NCI-H2171 treated with DMSO at 0.1 percent for 48 hours (cell line): Measurements from ENCODE around the gene ZIK1.

ENCODE experiments used
- DNase-seq: peaks from one replicate; lab custom pipeline; 2025; lab: John Stamatoyannopoulos, UW

ZIK1 gene

DNA sequence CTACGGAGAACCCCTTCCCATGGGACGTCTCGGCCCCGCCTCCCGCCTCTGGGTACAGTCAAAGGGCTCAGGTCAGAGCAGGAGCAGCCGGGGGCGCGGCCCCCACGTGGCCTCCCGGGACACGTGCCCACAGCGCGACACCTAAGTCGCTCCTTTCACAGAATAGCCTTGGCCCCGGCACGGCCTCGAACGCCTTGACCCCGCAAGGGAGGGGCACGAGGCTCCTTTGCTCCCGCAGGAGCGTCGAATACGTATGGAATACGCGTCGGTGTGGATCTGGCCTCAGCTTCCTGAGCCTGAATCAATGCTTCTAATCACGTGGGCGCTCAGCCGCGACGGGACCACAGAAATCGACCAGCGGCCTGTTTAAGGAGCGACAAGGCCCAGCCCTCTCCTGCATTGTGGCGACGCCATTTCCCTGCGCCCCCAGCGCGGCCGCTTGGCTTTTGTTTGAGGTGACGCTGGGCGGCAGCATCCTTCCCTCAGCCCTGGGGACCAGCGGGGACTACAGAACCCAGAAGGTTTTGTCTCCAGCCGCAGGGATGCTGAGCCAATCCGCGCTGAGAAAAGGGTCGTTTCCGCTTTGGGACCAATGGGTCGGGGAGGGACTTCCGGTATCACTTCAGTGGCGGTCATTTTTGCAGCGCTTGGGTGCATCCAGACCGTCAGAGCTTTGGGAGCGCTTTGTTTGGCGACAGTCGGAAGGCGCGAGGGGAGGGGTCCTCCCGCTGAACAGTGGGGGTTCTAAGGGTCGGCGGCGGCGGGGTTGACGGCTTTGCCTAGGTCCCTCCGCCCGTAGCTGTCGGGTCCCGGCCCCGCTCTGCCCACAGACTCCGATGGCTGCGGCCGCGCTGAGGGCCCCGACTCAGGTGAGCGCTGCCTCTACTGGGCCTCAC lies at the start of gene ZIK1:
Gene ZIK1 (plus strand): TSS at position 625 of the 896 bp plus-strand sequence. CDS start 212 bp downstream, at position 837.
- DNase-seq = peak; percentile 95

- DNase-seq = no peak
Measured at GRCh38 chr19:57537953-57538547, 45.9 kb upstream of the ZIK1 start.

DNA sequence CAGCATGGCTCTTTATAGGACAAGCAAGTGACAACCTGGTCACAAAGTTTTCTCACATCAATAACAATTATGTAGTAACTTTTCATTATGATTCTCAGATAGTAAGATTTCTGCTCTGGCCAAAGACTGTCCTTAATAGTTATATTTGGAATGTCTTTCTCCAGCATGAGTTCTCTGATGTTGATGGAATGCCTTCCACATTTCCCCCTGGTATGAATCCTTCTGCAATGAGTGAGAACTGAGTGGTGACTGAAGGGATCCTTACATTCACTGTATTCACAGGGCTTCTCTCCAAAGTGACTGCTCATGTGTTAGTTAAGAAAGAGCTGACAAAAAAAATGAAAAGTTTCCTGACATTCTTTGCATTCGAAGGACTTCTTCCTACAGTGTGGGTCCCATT lies 37.4 kb upstream of the ZIK1 start:
- DNase-seq = no peak

GRCh38 chr19:57552432-57552831 lies 31.5 kb upstream of the ZIK1 start:
- no peak for DNase-seq

GRCh38 chr19:57557659-57558058 lies 26.3 kb upstream of the ZIK1 start:
- DNase-seq = no peak

- DNase-seq = no peak
Measured at GRCh38 chr19:57558525-57558924, 25.4 kb upstream of the ZIK1 start.

DNA sequence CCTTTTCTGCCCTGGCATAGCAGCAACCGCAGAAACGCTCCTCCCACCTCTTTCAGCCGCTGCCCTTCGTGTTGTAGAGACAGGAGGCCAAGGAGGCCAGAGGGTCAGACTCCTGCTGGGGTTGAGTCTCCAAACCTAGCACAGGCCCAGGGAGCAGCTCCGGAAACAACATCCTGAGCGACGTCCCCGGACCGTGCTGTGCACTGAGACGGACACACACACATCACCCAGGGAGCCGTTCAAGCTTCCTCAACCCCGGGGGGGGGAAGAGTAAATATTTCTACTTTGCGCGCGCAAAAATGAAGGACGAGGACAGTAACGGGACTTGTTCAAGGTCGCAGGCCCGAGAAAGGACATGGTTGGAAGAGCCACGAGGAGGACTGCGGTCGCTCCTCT lies 24.9 kb upstream of the ZIK1 start:
- peak; percentile 3 for DNase-seq

- DNase-seq = peak; percentile 86
Measured at GRCh38 chr19:57559404-57560025, 24.4 kb upstream of the ZIK1 start, which contains the start of gene ZNF550. ZNF550 (minus strand) TSS chr19:57559863; CDS start chr19:57559682, 181 bp downstream.

DNA sequence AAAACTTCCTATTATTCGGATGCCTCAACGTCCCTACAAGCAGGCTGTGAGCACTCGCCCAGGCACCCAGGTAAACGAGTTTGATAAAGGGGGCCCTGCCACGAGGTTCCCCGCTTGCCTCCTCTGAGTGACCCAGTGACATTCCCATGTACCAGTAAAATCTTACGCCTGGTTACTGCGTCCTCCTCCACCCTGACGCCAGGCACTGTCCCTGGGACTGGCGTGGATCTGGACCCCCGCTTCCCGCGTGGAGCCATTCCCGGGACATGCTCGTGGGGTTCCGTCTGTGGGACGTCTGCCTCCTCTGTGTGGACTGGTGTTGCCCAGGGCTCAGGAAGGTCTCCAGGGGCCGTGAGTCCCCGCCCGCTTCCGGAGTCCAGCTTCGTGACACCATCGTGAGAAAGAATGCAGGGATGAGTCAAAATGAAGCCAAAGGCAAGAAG lies 23.9 kb upstream of the ZIK1 start:
- no peak for DNase-seq

DNA sequence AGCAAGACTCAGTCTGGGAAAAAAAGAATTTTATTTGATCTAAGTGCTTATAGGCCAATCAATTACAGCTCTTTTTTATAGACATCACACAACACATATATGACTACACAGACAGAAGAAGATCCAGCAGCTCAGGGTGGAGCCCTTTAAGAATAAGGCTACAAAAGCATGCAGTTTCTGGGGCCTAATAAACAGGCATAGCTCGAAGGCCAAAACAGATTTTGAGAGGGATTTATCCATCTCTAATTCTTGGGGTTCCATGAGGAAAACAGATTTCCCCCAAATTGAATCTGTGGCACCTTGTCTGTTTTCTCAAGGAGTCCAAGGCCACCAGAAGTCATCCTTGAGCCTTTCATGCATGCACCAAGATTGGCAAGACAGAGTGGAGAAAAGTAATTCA lies 20.4 kb upstream of the ZIK1 start:
- no peak for DNase-seq

DNA sequence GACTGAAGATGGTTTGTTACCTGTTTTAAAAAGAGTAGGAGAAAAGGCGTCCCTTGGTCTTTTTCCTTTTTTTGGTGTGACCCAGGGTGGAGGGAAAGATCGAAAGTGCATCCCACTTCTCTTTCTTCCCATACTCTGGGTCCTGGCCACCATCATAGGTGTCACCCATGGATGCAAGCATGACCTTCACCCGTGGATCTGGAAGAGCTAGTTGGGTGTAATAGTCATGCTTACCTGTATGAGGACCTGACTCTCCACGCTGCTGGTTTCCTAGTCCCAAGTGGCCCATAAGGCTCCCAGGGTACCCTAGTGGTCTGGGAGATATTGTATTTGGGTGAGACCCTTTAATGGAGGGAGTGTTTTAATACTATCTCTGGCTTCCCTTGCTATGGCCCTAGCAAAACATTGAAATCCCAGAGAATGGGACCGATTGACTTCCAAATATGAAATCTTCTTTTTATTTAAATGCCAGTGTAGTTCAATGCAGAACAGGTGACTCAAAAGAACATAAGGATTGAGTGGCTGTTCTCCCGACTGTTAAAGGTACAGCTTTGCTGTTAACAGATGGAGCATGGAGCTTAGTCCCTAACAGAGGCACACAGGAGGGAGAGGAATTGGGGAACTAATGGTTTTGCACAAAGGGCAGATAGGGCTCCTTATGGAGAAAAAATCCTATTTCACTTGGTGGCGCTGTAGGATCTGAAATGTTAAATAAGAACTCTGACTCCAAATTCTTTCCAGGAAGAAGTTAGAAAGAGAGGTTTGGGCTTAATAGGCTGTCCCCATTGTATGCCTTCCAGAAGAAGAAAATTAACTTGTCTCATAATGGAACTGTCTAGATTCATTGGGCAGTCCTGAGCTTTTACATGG lies 17.3 kb upstream of the ZIK1 start:
- no peak for DNase-seq

GRCh38 chr19:57570707-57571106 lies 13.2 kb upstream of the ZIK1 start:
- no peak for DNase-seq

DNA sequence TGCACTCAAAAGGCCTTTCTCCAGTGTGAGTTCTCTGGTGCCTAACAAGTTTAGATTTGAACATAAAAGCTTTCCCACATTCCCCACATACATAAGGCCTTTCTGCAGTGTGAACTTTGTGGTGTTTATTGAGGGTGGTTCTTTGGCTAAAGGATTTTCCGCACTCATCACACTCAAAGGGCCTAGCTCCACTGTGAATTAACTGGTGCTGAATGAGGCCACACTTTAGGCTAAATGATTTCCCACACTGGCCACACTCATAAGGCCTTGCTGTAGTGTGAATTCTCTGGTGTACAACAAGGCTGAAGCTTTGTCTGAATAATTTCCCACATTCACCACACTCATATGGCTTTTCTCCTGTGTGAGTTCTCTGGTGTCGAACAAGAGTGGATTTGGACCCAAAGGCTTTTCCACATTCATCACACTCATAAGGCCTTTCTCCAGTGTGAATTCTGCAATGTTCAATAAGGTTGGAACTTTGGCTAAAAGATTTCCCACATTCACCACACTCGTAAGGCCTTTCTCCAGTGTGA lies 11.5 kb upstream of the ZIK1 start:
- DNase-seq = no peak

DNA sequence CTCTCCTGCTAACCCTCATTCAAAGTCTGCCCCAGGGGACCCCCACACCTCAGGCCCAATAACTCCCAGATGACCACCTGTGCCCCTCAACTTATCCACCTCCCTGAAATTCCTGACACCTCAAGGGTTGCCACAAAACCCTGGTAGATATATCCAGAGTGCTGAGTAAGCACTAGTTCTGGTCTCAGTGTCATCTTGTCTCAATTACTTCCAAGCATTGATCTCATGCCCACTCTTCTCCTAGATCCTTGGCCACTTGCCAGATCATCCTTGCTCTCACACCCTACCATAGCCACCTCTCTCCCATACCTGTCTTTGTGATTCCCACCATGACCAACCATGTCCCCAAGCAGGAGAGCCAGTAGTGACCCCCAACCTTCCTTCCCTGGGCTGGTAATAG lies 7.3 kb upstream of the ZIK1 start:
- DNase-seq = no peak

DNA sequence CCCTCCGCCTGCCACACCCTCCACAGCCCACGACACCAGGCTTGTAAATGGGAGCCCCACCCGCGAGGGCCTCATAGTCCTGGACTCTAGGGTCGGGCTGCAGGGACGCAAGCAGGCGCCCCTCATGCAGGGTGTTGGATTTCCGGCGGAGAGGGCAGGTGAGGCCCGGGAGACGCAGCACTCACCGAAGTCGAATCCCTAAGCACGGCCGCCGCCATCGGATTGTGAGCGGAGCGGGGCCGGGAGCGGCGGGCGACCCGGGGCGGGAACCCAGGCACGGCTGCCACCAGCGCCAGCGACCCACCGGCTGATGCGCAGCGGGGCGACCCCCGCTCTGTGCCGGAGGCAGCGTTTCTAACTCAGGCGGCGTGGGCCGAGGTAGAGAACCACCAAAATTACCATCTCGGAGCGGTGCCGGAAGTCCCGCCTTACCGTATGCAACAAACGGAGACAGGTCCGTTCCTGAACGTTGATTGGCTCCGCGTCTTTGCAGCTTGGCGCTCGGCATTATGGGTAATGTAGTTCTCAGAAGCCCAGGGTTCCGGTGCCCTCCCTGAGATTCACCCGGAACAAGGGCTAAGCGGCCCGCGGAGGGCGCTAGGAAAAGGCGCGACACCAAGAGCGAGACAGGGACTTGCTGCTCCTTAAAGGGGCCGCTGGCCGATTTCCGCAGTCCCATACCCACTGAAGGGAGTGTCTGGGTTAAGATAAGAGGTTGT lies 5.3 kb upstream of the ZIK1 start, which contains the start of gene ZNF416:
Gene ZNF416 (minus strand): TSS at position 425 of the 719 bp plus-strand sequence. CDS start 207 bp downstream, at position 218.
- peak; percentile 96 for DNase-seq

DNA sequence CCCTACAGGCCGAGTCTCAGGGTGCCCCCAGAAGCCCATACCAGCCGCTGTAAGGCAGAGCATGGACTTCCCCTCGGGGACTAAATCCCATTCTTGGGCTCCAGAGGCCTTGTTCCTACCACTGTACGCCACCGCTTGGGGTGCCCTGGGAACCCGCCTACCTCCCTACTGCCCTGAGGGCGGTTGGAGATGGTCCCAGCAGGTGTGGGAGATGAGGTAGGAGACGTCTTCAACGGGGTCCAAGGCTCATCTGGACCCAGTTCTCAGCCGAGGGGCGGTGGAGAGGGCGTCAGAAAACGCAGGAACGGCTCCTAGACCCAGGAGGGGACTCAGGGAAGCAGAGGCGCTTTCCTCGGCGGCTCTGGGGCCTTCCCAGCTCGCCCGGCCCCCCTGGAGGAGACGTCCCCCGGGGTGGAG lies 833 bp upstream of the ZIK1 start:
- no peak for DNase-seq

DNA sequence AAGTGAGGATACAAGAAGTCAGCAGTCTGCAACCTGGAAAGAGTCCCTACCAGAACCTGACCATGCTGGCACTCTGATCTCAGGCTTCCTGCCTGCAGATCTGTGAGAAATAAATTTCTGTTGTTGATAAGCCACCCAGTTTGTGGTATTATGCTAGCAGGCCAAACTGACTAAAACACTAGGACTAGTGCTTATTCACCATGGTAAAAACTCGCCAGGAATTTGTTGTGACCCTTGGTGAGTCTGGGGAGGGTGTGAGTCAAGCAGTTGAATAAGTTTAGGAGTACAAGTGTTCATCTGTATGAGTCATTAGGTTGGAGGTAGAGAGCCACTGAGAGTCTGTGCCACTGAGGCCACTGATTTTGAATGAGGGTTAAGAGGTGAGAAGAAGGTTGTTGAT lies 3.6 kb downstream of the ZIK1 start:
- no peak for DNase-seq

- DNase-seq = no peak
Measured at GRCh38 chr19:57599377-57599760, 15.4 kb downstream of the ZIK1 start.

GRCh38 chr19:57599761-57600383 lies 15.9 kb downstream of the ZIK1 start, which contains the start of gene ZNF530:
ZNF530 (plus strand) TSS chr19:57599885; CDS start chr19:57604346, 4,461 bp downstream.
- peak; percentile 81 for DNase-seq

GRCh38 chr19:57606931-57607330 lies 23.0 kb downstream of the ZIK1 start:
- no peak for DNase-seq
